GM19463 (cell line): Measurements from ENCODE around the gene ITFG2.
"Not testable (repeated sequence)": the region's sequence is repeated elsewhere in the genome, so short reads cannot be mapped to it uniquely, and the experiment has no call there.

Experiments used
- ATAC-seq: cut with Tn5 transposase; IDR thresholded peaks from one replicate; pipeline ENCODE4 v1.9.1; 2021; ENCODE audit warnings: mild to moderate bottlenecking, moderate library complexity; ENCODE audit not compliant: unreplicated experiment

ITFG2 gene

DNA sequence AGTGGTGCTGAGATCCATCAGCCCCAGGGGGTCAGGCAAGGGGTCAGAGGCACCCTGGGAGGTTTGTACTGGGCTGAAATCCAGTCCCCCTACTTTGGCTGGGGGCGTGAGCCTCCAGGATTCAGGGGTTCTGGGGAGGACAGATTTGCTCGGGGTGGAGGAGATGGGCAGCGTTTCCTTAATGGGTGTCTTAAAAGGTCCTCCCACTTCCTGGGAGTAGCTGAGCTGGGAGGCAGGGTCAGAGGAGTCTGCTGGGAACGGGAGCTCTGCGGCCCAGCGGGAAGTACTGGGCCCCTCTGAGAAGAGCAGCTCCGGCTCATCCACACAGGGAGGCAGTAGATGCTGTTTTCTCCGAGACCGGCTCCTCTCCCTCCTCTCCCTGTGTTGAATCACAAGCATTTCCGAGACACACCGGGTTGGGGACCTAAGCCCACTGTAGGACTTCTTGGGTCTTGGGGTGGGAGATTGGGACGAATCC lies 46.5 kb downstream of the ITFG2 start:
- ATAC-seq: no peak

GRCh38 chr12:2860170-2860569 lies 47.7 kb downstream of the ITFG2 start:
- no peak for ATAC-seq

DNA sequence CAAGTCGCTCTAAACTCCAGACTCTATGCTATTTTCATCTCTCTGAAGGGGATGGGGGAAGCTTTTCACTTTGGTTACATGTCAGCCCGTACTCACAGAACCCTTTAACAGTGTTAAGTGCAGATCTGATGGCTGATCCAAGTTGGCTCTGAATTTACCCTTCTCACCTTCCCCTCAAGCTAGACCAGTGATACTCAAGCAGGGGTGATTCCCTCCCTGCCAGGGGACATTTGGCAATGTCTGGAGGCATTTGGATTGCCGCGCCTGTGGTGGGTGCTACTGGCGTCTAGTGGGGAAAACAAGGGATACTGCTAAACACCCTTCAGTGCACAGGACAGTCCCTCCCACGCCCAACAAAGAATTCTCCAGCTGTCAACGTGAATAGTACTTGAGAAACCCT lies 50.4 kb downstream of the ITFG2 start:
- ATAC-seq: no peak

- not testable (repeated sequence) for ATAC-seq
Measured at GRCh38 chr12:2863402-2863801, 50.9 kb downstream of the ITFG2 start.

- ATAC-seq: no peak
Measured at GRCh38 chr12:2864198-2864597, 51.7 kb downstream of the ITFG2 start.

GRCh38 chr12:2868986-2869632 lies 56.6 kb downstream of the ITFG2 start:
- ATAC-seq: not testable (repeated sequence)
